Measurements from ENCODE around the gene HMCN2. TPM values are rescaled to one million over a fixed set of nuclear protein-coding genes. Genes with fewer than 3 reads are reported as not detected.

The HMCN2 gene
- total and polyA plus RNA-seq, 2 of the 4 experiments (the other 2 are of a cell fraction), result 0.02 TPM; not detected in 1

- H3K9me3 ChIP-seq (ENCODE audit: control insufficient read depth, insufficient read depth, low read length), result no peaks in the 10 kb centered on the region
- 80% methylated on average over 15 of the region's 26 CpGs; no CpG with 5 or more reads in 1 of the 2 experiments for WGBS, 2 experiments (ENCODE audit: extremely low coverage in 2 of 2, insufficient read length in 1 of 2)
- TF ChIP-seq MXI1 (IDR thresholded peaks at IDR 0.05; ENCODE audit: borderline replicate concordance, low read depth, low read length) (no peak), ELK1 (IDR thresholded peaks at IDR 0.05; ENCODE audit: borderline replicate concordance, low read depth, low read length) (no peak), NFE2L2 (IDR thresholded peaks at IDR 0.05; ENCODE audit: low read depth, low read length) (no peak), MAFK (IDR thresholded peaks at IDR 0.05; ENCODE audit: low read depth, low read length) (no peak), CHD1 (IDR thresholded peaks at IDR 0.05; ENCODE audit: low read depth, low read length) (no peak), MAZ (IDR thresholded peaks at IDR 0.05; ENCODE audit: borderline replicate concordance, low read depth, low read length) (no peak)
- H3K9me1 ChIP-seq (ENCODE audit: insufficient read depth, low read length), result no peaks in the 10 kb centered on the region
- intact Hi-C loops (cut with micrococcal nuclease) (loop anchor here (10.0 kb wide), 1 partner anchor 58 kb away; no protein-coding TSS in a partner anchor), in situ Hi-C loops (cut with MboI; ENCODE audit: low sequenced_read_pairs) (no loop called here), dilution Hi-C loops (cut with HindIII; ENCODE audit: low sequenced_read_pairs, unreplicated experiment) (no loop called here)
- H4K8ac ChIP-seq (ENCODE audit: low read depth in 2 of 2, low read length in 2 of 2), result no peak overlapping the region
- no peak overlapping the region for H3K23ac ChIP-seq (ENCODE audit: low read depth, low read length)
- H3K9ac ChIP-seq (ENCODE audit: low read depth, low read length), result no peak overlapping the region
- no peak overlapping the region for H3K27ac ChIP-seq (ENCODE audit: insufficient read depth, low read length)
- no peak overlapping the region for H3K4me2 ChIP-seq (ENCODE audit: low read depth, low read length)
- no peak overlapping the region for H2BK120ac ChIP-seq (ENCODE audit: low read depth, low read length)
- peaks cover 16% of the 10 kb centered on the region for H3K4me1 ChIP-seq (ENCODE audit: control insufficient read depth, insufficient read depth, low read length)
- CTCF ChIA-PET, result no interaction called here
- H3K27me3 ChIP-seq (ENCODE audit: control insufficient read depth, insufficient read depth, low read length), result peaks cover 42% of the 10 kb centered on the region
- DNase-seq (no peak), ATAC-seq (ENCODE audit: low read depth) (no peak)
- POLR2A ChIA-PET (ENCODE audit: unreplicated experiment), result no interaction called here
- H3K56ac ChIP-seq (ENCODE audit: extremely low read depth, insufficient read depth, low read length), result no peak overlapping the region
- no peak overlapping the region for H2BK20ac ChIP-seq (ENCODE audit: low read depth, low read length)
- no peak overlapping the region; the same call in 1 of the 2 replicates for H3K18ac ChIP-seq (ENCODE audit: low read depth, low read length)
- no peak overlapping the region for H2BK15ac ChIP-seq (ENCODE audit: low read depth, low read length)
- H3K4me3 ChIP-seq (ENCODE audit: insufficient read depth, low read depth, low read length), result no peak overlapping the region
- H3K36me3 ChIP-seq (ENCODE audit: control insufficient read depth, insufficient read depth, low read length), result no peaks in the 10 kb centered on the region
- H4K20me1 ChIP-seq (ENCODE audit: insufficient read depth, low read length), result 0 out of 2 replicates have a peak, but pooled peaks cover 2% of the 10 kb centered on the region
- no peak overlapping the region for H4K91ac ChIP-seq (ENCODE audit: insufficient read depth, low read depth, low read length)
- H2BK5ac ChIP-seq (ENCODE audit: low read depth, low read length, poor library complexity, severe bottlenecking), result no peak overlapping the region
- H3K79me1 ChIP-seq (ENCODE audit: low read depth in 1 of 2, low read length in 2 of 2), result no peaks in the 10 kb centered on the region
- BruUV-seq (replicated peaks), result no TSS peak
- H2AK5ac ChIP-seq (ENCODE audit: low read depth, low read length), result peak overlapping the region; percentile 15; the same call in 1 of the 2 replicates
- H3K14ac ChIP-seq (replicated peaks; ENCODE audit: low read depth, low read length), result no peak overlapping the region
- H2AK9ac ChIP-seq (replicated peaks; ENCODE audit: low read depth, low read length, poor library complexity), result no peak overlapping the region
- H2AFZ ChIP-seq (replicated peaks; ENCODE audit: low read length, poor library complexity), result no peak overlapping the region
- H3K4ac ChIP-seq (ENCODE audit: low read depth, low read length), result no peak overlapping the region
- no peak overlapping the region for H4K5ac ChIP-seq (ENCODE audit: low read depth, low read length)
Observed at GRCh38 chr9:130332384-130332926, 66.9 kb downstream of the HMCN2 start.
